AG20443 (cell line): ENCODE data around the gene MAGI3.
"Not testable (repeated sequence)": the region's sequence is repeated elsewhere in the genome, so short reads cannot be mapped to it uniquely, and the experiment has no call there.

Experiments
- DNase-seq: peaks from one replicate; pipeline ENCODE4 v3.0.0; 2012; ENCODE audit warnings: low spot score, mixed read lengths

The MAGI3 gene

GRCh38 chr1:113692342-113692741 lies 302.0 kb downstream of the MAGI3 start:
- DNase-seq: no peak

GRCh38 chr1:113692824-113693431 lies 302.6 kb downstream of the MAGI3 start:
- DNase-seq: no peak

GRCh38 chr1:113694910-113695309 lies 304.6 kb downstream of the MAGI3 start:
- no peak for DNase-seq

GRCh38 chr1:113701429-113701828 lies 311.1 kb downstream of the MAGI3 start:
- DNase-seq: no peak

- no peak for DNase-seq
Measured at GRCh38 chr1:113714606-113715269, 324.4 kb downstream of the MAGI3 start.

- not testable (repeated sequence) for DNase-seq
Measured at GRCh38 chr1:113717506-113717905, 327.2 kb downstream of the MAGI3 start.

- not testable (repeated sequence) for DNase-seq
Measured at GRCh38 chr1:113718621-113719020, 328.3 kb downstream of the MAGI3 start.

GRCh38 chr1:113721010-113721409 lies 330.7 kb downstream of the MAGI3 start:
- no peak for DNase-seq

GRCh38 chr1:113732802-113733201 lies 342.5 kb downstream of the MAGI3 start:
- DNase-seq: no peak

- no peak for DNase-seq
Measured at GRCh38 chr1:113734357-113735055, 344.2 kb downstream of the MAGI3 start.
